Liver (tissue), 9 donors: ENCODE results near the gene PHETA1. TPM values are rescaled to one million over a fixed set of nuclear protein-coding genes. Genes with fewer than 3 reads are reported as not detected.

Experiments
- DNase-seq: peaks from one replicate; pipeline ENCODE4 v3.0.0-alpha.2; 2017; ENCODE audit warnings: low spot score
- H3K27ac ChIP-seq, 2 donors: one replicate each; pipeline ENCODE4 v1.7.0; 2013; ENCODE audit warnings: inconsistent platforms in 2 of 2, low read length in 2 of 2, control low read depth in 1 of 2, low read depth in 1 of 2, mild to moderate bottlenecking in 1 of 2
- H3K27me3 ChIP-seq, 4 donors: one replicate each; pipeline versions ENCODE4 v1.6.1 to v1.7.0; 2013; ENCODE audit warnings: low read length in 3 of 4, inconsistent platforms in 1 of 4, mild to moderate bottlenecking in 1 of 4, moderate library complexity in 1 of 4; ENCODE audit not compliant: control insufficient read depth in 4 of 4, insufficient read depth in 4 of 4
- H3K36me3 ChIP-seq, 4 donors: one replicate each; pipeline versions ENCODE4 v1.6.1 to v1.7.0; 2013; ENCODE audit warnings: low read length in 3 of 4, mild to moderate bottlenecking in 3 of 4, low read depth in 1 of 4, moderate library complexity in 1 of 4; ENCODE audit not compliant: control insufficient read depth in 4 of 4, insufficient read depth in 3 of 4
- H3K4me1 ChIP-seq, 4 donors: one replicate each; pipeline versions ENCODE4 v1.6.1 to v1.7.0; 2013; ENCODE audit warnings: low read length in 3 of 4, mild to moderate bottlenecking in 3 of 4, moderate library complexity in 1 of 4; ENCODE audit not compliant: control insufficient read depth in 4 of 4, insufficient read depth in 4 of 4
- H3K4me3 ChIP-seq, 3 donors: one replicate each; pipeline versions ENCODE4 v1.6.1 to v1.7.0; 2013; ENCODE audit warnings: low read length in 3 of 3, control low read depth in 1 of 3, low read depth in 1 of 3, mild to moderate bottlenecking in 1 of 3
- H3K9ac ChIP-seq, 2 donors: one replicate each; pipeline ENCODE4 v1.7.0; 2013; ENCODE audit warnings: low read length in 2 of 2, mild to moderate bottlenecking in 2 of 2, moderate library complexity in 2 of 2, control low read depth in 1 of 2, low read depth in 1 of 2
- H3K9me3 ChIP-seq, 4 donors: one replicate each; pipeline versions ENCODE4 v1.6.1 to v1.7.0; 2013; ENCODE audit warnings: low read length in 3 of 4; ENCODE audit not compliant: control insufficient read depth in 4 of 4
- EGR1 ChIP-seq, 2 donors: IDR thresholded peaks; 2 replicates each; pipeline ENCODE4 v1.6.1; 2016 to 2018; ENCODE audit warnings: antibody characterized with exemption in 2 of 2, low read depth in 2 of 2
- FOXA1 ChIP-seq: IDR thresholded peaks from 2 replicates; pipeline ENCODE4 v1.6.1; 2016; ENCODE audit warnings: antibody characterized with exemption
- FOXA2 ChIP-seq: IDR thresholded peaks from 2 replicates; pipeline ENCODE4 v1.6.1; 2016; ENCODE audit warnings: antibody characterized with exemption
- GABPA ChIP-seq, 2 donors: IDR thresholded peaks in 1 of 2; conservative IDR thresholded peaks in 1 of 2; 2 replicates each; pipeline ENCODE4 v1.6.1; 2016; ENCODE audit warnings: antibody characterized with exemption in 2 of 2, mild to moderate bottlenecking in 1 of 2, moderate library complexity in 1 of 2
- HNF4A ChIP-seq, 2 donors: conservative IDR thresholded peaks; 2 replicates each; pipeline ENCODE4 v1.6.1; 2016; ENCODE audit warnings: antibody characterized with exemption in 2 of 2, mild to moderate bottlenecking in 2 of 2
- HNF4G ChIP-seq: IDR thresholded peaks from 2 replicates; pipeline ENCODE4 v1.6.1; 2016; ENCODE audit warnings: antibody characterized with exemption
- JUND ChIP-seq, 2 donors: IDR thresholded peaks; 2 replicates each; pipeline ENCODE4 v1.6.1; 2016; ENCODE audit warnings: antibody characterized with exemption in 2 of 2
- NR2F2 ChIP-seq: IDR thresholded peaks from 2 replicates; pipeline ENCODE4 v1.6.1; 2016; ENCODE audit warnings: antibody characterized with exemption
- RAD21 ChIP-seq, 2 donors: IDR thresholded peaks; 2 replicates each; pipeline ENCODE4 v1.6.1; 2016; ENCODE audit warnings: antibody characterized with exemption in 2 of 2, mild to moderate bottlenecking in 2 of 2
- RXRA ChIP-seq, 2 donors: IDR thresholded peaks; 2 replicates each; pipeline ENCODE4 v1.6.1; 2017 to 2018; ENCODE audit warnings: antibody characterized with exemption in 2 of 2, mild to moderate bottlenecking in 1 of 2
- TAF1 ChIP-seq: conservative IDR thresholded peaks from 2 replicates; pipeline ENCODE4 v1.6.1; 2016; ENCODE audit warnings: antibody characterized with exemption, mild to moderate bottlenecking
- YY1 ChIP-seq: IDR thresholded peaks from 2 replicates; pipeline ENCODE4 v1.6.1; 2016; ENCODE audit warnings: antibody characterized with exemption, mild to moderate bottlenecking
- WGBS: extraction: QIAGEN DNeasy Blood & Tissue Kit; methylation state at CpG from one replicate; pipeline ENCODE4 v1.1.7; 2013; 5-methylcytosine and 5-hydroxymethylcytosine counted together
- polyA plus RNA-seq, 2 donors: library from polyadenylated mRNA; stranded (reverse) in 1 of 2; unstranded in 1 of 2; fragments of 200-250 nt in 1 of 2; fragments of >200 nt in 1 of 2; fragmentation: Nextera tagmentation in 1 of 2; extraction: Ambion mirVana in 1 of 2; gene quantifications; one replicate each; pipeline versions ENCODE4 v1.2.1 to v1.2.3, GENCODE V29; 2013 to 2015
- total RNA-seq, 2 donors: library from RNA; depleted of rRNA; stranded (reverse); fragments of >200 nt; gene quantifications; one replicate each; pipeline ENCODE4 v1.2.3, GENCODE V29; 2014
- TF ChIP-seq, protein P1 (sequence below): IDR thresholded peaks from 2 replicates; pipeline ENCODE4 v1.6.1; 2016; ENCODE audit warnings: antibody characterized with exemption
- TF ChIP-seq, protein P2 (sequence below): IDR thresholded peaks from 2 replicates; pipeline ENCODE4 v1.6.1; 2016; ENCODE audit warnings: antibody characterized with exemption, mild to moderate bottlenecking
- TF ChIP-seq, protein P3 (sequence below): IDR thresholded peaks from 2 replicates; pipeline ENCODE4 v1.6.1; 2016; ENCODE audit warnings: antibody characterized with exemption
- TF ChIP-seq, protein P4 (sequence below): fragments of 150-350 bp; IDR thresholded peaks from 2 replicates; pipeline ENCODE4 v1.5.1; 2017; ENCODE audit warnings: improper control_type of control experiment, low read depth, low read length; ENCODE audit not compliant: missing input control
- donor health status: healthy.
- donor health status: healthy.
- donor health status: healthy.
- donor health status: healthy.
- donor health status: healthy.

Gene PHETA1
- total and polyA plus RNA-seq, 4 donors: 2.4 to 5.7 (median 3.9) TPM

DNA sequence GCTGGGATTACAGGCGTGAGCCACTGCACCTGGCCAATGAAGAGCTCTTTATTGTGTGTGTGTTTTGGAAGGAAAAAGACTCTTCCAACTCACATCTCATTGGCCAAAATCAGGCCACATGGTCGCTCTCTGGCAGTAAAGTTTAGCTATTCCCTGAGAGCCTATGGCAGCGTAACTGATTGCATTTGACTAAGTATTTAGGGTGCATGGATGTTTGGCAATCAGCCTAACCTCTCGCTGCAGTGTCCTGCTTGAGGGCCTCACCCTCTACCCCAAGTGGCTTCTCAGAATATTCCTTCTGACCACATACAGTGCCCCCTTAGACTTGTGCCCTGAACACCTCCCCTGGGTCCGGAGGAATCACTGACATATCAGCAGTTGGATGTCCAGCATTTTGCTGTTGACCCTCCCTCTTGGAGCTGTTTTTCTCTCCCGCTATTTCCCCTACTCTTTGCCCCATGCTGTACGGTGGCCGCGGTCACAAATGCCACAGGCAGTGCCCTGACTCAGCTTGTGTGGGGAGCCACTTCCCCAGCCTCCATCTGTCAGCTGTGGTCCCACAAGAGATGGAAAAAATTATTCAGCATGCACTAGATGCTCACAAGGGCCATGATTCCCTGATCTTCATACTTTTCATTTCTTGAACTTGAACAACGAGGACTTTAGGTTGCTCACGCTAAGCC is 9.5 kb downstream of the PHETA1 start:
- no peak for DNase-seq
- no peaks in the 10 kb centered on the region for H3K36me3 ChIP-seq
- no peaks in the 10 kb centered on the region for H3K9me3 ChIP-seq
- no peak overlapping the region for H3K9ac ChIP-seq
- WGBS: 73% methylated on average over 11 of the region's 11 CpGs
- no peaks in the 10 kb centered on the region for H3K27me3 ChIP-seq
- H3K4me3 ChIP-seq: no peak overlapping the region
- peaks cover 11 to 38% (median 24%) of the 10 kb centered on the region in 4 donors for H3K4me1 ChIP-seq
- TF ChIP-seq RXRA (IDR thresholded peaks at IDR 0.05) (no peak), RAD21 (IDR thresholded peaks at IDR 0.05) (no peak), EGR1 (IDR thresholded peaks at IDR 0.05; ENCODE audit: low read depth in 2 of 2) (no peak), FOXA2 (no peak), YY1 (no peak), JUND (IDR thresholded peaks at IDR 0.05) (no peak), FOXA1 (no peak), GABPA (IDR thresholded peaks at IDR 0.05 in 1 of 2, conservative IDR thresholded peaks at IDR 0.05 in 1 of 2) (no peak), HNF4A (conservative IDR thresholded peaks at IDR 0.05) (no peak)
- TF ChIP-seq, protein P1, sequence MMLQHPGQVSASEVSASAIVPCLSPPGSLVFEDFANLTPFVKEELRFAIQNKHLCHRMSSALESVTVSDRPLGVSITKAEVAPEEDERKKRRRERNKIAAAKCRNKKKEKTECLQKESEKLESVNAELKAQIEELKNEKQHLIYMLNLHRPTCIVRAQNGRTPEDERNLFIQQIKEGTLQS: no peak
- TF ChIP-seq, protein P2, sequence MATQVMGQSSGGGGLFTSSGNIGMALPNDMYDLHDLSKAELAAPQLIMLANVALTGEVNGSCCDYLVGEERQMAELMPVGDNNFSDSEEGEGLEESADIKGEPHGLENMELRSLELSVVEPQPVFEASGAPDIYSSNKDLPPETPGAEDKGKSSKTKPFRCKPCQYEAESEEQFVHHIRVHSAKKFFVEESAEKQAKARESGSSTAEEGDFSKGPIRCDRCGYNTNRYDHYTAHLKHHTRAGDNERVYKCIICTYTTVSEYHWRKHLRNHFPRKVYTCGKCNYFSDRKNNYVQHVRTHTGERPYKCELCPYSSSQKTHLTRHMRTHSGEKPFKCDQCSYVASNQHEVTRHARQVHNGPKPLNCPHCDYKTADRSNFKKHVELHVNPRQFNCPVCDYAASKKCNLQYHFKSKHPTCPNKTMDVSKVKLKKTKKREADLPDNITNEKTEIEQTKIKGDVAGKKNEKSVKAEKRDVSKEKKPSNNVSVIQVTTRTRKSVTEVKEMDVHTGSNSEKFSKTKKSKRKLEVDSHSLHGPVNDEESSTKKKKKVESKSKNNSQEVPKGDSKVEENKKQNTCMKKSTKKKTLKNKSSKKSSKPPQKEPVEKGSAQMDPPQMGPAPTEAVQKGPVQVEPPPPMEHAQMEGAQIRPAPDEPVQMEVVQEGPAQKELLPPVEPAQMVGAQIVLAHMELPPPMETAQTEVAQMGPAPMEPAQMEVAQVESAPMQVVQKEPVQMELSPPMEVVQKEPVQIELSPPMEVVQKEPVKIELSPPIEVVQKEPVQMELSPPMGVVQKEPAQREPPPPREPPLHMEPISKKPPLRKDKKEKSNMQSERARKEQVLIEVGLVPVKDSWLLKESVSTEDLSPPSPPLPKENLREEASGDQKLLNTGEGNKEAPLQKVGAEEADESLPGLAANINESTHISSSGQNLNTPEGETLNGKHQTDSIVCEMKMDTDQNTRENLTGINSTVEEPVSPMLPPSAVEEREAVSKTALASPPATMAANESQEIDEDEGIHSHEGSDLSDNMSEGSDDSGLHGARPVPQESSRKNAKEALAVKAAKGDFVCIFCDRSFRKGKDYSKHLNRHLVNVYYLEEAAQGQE: no peak
- TF ChIP-seq, protein P3, sequence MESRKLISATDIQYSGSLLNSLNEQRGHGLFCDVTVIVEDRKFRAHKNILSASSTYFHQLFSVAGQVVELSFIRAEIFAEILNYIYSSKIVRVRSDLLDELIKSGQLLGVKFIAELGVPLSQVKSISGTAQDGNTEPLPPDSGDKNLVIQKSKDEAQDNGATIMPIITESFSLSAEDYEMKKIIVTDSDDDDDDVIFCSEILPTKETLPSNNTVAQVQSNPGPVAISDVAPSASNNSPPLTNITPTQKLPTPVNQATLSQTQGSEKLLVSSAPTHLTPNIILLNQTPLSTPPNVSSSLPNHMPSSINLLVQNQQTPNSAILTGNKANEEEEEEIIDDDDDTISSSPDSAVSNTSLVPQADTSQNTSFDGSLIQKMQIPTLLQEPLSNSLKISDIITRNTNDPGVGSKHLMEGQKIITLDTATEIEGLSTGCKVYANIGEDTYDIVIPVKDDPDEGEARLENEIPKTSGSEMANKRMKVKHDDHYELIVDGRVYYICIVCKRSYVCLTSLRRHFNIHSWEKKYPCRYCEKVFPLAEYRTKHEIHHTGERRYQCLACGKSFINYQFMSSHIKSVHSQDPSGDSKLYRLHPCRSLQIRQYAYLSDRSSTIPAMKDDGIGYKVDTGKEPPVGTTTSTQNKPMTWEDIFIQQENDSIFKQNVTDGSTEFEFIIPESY: no peak
- no peak overlapping the region for H3K27ac ChIP-seq

DNA sequence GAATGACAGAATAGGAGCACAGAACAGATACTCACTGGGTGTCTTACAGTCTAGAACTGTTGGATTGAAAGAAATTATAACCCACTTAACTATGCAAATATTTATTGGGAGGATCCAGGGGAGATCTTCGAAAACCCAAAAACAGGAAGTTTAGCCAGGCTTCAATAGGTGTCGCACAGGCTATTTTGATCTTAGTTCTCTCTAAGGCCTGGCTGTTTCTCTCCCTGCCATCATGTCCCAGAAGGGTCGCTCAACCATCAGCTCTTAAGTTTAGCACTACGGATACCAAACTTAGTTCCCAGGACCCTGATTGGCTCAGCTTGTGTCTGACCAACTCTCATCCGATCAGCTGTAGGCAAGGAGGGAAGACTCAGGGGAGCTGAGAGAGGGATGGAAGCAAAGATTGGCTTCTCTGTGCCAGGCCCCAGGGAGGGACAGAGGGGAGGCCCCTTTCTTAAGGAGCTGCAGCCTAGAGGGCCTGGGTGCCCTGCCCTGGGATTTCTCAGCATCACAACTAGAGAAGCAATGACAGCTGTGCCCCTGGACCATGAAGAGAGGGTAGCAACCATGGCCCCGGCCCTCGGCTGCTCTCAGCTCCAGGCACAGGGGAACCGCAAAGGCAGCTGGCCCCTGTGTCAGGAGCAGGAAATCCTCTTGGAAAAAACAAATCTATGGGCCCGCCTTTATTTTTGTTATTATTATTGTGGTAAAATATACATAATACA is 13.5 kb downstream of the PHETA1 start:
- Histone ChIP-seq H3K36me3 (no peaks in the 10 kb centered on the region), H3K9me3 (no peaks in the 10 kb centered on the region), H3K27ac (no peak overlapping the region), H3K4me3 (no peak overlapping the region), H3K9ac (no peak overlapping the region), H3K27me3 (no peaks in the 10 kb centered on the region), H3K4me1 (peaks cover 0 to 4% (median 0%) of the 10 kb centered on the region in 4 donors)
- no peak for DNase-seq
- WGBS: 88% methylated on average over 9 of the region's 9 CpGs
- TF ChIP-seq, protein P3: no peak
- TF ChIP-seq GABPA (IDR thresholded peaks at IDR 0.05 in 1 of 2, conservative IDR thresholded peaks at IDR 0.05 in 1 of 2) (no peak), RXRA (IDR thresholded peaks at IDR 0.05) (no peak), NR2F2 (no peak), HNF4G (no peak), TAF1 (no peak), YY1 (no peak)
- TF ChIP-seq, protein P4, sequence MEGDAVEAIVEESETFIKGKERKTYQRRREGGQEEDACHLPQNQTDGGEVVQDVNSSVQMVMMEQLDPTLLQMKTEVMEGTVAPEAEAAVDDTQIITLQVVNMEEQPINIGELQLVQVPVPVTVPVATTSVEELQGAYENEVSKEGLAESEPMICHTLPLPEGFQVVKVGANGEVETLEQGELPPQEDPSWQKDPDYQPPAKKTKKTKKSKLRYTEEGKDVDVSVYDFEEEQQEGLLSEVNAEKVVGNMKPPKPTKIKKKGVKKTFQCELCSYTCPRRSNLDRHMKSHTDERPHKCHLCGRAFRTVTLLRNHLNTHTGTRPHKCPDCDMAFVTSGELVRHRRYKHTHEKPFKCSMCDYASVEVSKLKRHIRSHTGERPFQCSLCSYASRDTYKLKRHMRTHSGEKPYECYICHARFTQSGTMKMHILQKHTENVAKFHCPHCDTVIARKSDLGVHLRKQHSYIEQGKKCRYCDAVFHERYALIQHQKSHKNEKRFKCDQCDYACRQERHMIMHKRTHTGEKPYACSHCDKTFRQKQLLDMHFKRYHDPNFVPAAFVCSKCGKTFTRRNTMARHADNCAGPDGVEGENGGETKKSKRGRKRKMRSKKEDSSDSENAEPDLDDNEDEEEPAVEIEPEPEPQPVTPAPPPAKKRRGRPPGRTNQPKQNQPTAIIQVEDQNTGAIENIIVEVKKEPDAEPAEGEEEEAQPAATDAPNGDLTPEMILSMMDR: no peak
- TF ChIP-seq, protein P1: no peak
- TF ChIP-seq, protein P2: no peak
